DND-41 (cell line): ENCODE data around the gene HPCAL1.

Source experiments
- ATAC-seq: fragments of 200-7000 bp; cut with Tn5 transposase; 3 replicates; pipeline ENCODE4 v1.9.1; 2021; ENCODE audit warnings: low read depth; ENCODE audit not compliant: insufficient read depth
- DNase-seq: peaks from one replicate; pipeline ENCODE4 v3.0.0-alpha.2; 2020
- H2AFZ ChIP-seq: 2 replicates; pipeline ENCODE4 v1.6.0; 2012; ENCODE audit warnings: low read depth, low read length
- H3K27ac ChIP-seq: 2 replicates; pipeline ENCODE4 v1.5.1; 2012; ENCODE audit warnings: low read length, inconsistent platforms
- H3K27me3 ChIP-seq: fragments of 200-600 bp; sonication (generic); 2 replicates; pipeline ENCODE4 v1.6.0; 2012; ENCODE audit warnings: low read length, mild to moderate bottlenecking, inconsistent platforms; ENCODE audit not compliant: insufficient read depth, poor library complexity
- H3K36me3 ChIP-seq: 2 replicates; pipeline ENCODE4 v1.5.1; 2012; ENCODE audit warnings: low read length, inconsistent platforms; ENCODE audit not compliant: insufficient read depth
- H3K4me1 ChIP-seq: 2 replicates; pipeline ENCODE4 v1.5.1; 2012; ENCODE audit warnings: mild to moderate bottlenecking, low read length; ENCODE audit not compliant: insufficient read depth
- H3K4me2 ChIP-seq: 2 replicates; pipeline ENCODE4 v1.6.0; 2012; ENCODE audit warnings: mild to moderate bottlenecking, moderate library complexity, low read length, inconsistent platforms; ENCODE audit not compliant: insufficient read depth
- H3K4me3 ChIP-seq, 2 experiments: fragments of 200-600 bp in 1 of 2; shearing (Covaris generic) in 1 of 2; 2 replicates each; pipeline ENCODE4 v1.5.1; 2012 to 2016; ENCODE audit warnings: inconsistent platforms in 2 of 2, low read length in 2 of 2, mild to moderate bottlenecking in 2 of 2, low read depth in 1 of 2, moderate library complexity in 1 of 2
- H3K79me2 ChIP-seq: 2 replicates; pipeline ENCODE4 v1.6.0; 2012; ENCODE audit warnings: low read length, inconsistent platforms; ENCODE audit not compliant: insufficient read depth
- H3K9ac ChIP-seq: 2 replicates; pipeline ENCODE4 v1.6.0; 2012; ENCODE audit warnings: low read depth, mild to moderate bottlenecking, inconsistent platforms, low read length, moderate library complexity
- H3K9me3 ChIP-seq: 2 replicates; pipeline ENCODE4 v1.5.1; 2012; ENCODE audit warnings: low read length, moderate library complexity, mild to moderate bottlenecking, inconsistent platforms; ENCODE audit not compliant: insufficient read depth, severe bottlenecking
- H4K20me1 ChIP-seq: 2 replicates; pipeline ENCODE4 v1.6.0; 2012; ENCODE audit warnings: low read length; ENCODE audit not compliant: insufficient read depth
- EZH2 ChIP-seq: IDR thresholded peaks from 3 replicates; pipeline ENCODE4 v1.6.1; 2012; ENCODE audit warnings: borderline replicate concordance, low read depth, mild to moderate bottlenecking, moderate library complexity, low read length, inconsistent platforms; ENCODE audit not compliant: severe bottlenecking
- TF ChIP-seq, protein P1 (sequence below): IDR thresholded peaks from 2 replicates; pipeline ENCODE4 v1.5.1; 2012; ENCODE audit warnings: borderline replicate concordance, low read length, moderate library complexity, mild to moderate bottlenecking; ENCODE audit not compliant: poor library complexity, severe bottlenecking; ENCODE audit errors: extremely low read depth

The HPCAL1 gene

DNA sequence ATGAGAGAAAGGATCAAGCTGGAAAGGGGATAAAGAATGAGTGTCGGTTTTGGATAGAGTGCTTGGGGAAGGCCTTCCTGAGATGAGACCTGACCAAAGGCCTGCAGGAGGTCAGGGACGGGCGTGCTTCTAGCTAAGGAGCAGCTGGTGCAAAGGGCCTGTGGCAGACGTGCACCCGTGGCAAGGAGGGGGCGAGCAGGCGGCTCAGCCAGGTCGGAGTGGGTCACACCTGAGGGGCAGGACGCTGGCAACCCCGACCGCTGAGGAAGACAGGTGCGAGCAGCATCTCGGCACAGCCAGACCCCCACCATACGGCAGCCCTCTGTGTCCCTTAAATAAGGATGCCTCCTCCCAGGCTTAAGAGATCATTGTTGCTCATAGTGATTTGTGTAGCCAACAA is 97.3 kb downstream of the HPCAL1 start:
- Histone ChIP-seq H3K4me1 (no peaks in the 10 kb centered on the region), H3K4me2 (no peak overlapping the region), H3K27me3 (no peaks in the 10 kb centered on the region), H3K9me3 (no peaks in the 10 kb centered on the region), H3K79me2 (no peaks in the 10 kb centered on the region), H3K9ac (no peak overlapping the region), H3K36me3 (no peaks in the 10 kb centered on the region), H4K20me1 (peaks cover 9% of the 10 kb centered on the region; the same call in 1 of the 2 replicates), H2AFZ (no peak overlapping the region), H3K4me3 (no peak overlapping the region), H3K27ac (no peak overlapping the region)
- TF ChIP-seq, protein P1, sequence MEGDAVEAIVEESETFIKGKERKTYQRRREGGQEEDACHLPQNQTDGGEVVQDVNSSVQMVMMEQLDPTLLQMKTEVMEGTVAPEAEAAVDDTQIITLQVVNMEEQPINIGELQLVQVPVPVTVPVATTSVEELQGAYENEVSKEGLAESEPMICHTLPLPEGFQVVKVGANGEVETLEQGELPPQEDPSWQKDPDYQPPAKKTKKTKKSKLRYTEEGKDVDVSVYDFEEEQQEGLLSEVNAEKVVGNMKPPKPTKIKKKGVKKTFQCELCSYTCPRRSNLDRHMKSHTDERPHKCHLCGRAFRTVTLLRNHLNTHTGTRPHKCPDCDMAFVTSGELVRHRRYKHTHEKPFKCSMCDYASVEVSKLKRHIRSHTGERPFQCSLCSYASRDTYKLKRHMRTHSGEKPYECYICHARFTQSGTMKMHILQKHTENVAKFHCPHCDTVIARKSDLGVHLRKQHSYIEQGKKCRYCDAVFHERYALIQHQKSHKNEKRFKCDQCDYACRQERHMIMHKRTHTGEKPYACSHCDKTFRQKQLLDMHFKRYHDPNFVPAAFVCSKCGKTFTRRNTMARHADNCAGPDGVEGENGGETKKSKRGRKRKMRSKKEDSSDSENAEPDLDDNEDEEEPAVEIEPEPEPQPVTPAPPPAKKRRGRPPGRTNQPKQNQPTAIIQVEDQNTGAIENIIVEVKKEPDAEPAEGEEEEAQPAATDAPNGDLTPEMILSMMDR = no peak
- TF ChIP-seq EZH2 = no peak
- DNase-seq (no peak), ATAC-seq (no peak)

DNA sequence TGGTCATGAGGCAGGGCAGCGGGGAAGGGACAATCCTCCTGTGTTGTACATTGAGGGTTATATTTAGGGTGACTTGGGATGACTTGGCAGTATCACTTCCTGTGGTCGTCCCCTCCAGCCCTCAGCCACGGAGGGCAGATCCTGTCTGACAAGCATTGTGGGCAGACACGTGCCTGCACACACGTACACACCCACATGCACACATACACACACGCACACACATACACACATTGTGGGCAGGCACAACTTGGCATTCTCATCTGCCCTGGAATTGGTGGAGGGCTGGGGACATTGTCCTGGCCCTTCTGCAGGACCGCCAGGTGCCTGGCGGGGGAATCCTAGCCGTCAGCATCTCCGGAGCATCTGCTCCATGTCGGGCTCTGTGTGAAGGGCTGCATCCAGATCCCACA is 97.9 kb downstream of the HPCAL1 start:
- no peak overlapping the region for H3K4me2 ChIP-seq
- no peak overlapping the region for H3K9ac ChIP-seq
- no peaks in the 10 kb centered on the region for H3K4me1 ChIP-seq
- no peaks in the 10 kb centered on the region for H3K79me2 ChIP-seq
- peaks cover 9% of the 10 kb centered on the region; the same call in 1 of the 2 replicates for H4K20me1 ChIP-seq
- no peaks in the 10 kb centered on the region for H3K36me3 ChIP-seq
- H3K27me3 ChIP-seq = no peaks in the 10 kb centered on the region
- ATAC-seq (no peak), DNase-seq (no peak)
- no peak overlapping the region for H2AFZ ChIP-seq
- H3K9me3 ChIP-seq = no peaks in the 10 kb centered on the region
- H3K27ac ChIP-seq = no peak overlapping the region
- TF ChIP-seq, protein P1 = no peak
- TF ChIP-seq EZH2 = no peak
- H3K4me3 ChIP-seq = no peak overlapping the region

DNA sequence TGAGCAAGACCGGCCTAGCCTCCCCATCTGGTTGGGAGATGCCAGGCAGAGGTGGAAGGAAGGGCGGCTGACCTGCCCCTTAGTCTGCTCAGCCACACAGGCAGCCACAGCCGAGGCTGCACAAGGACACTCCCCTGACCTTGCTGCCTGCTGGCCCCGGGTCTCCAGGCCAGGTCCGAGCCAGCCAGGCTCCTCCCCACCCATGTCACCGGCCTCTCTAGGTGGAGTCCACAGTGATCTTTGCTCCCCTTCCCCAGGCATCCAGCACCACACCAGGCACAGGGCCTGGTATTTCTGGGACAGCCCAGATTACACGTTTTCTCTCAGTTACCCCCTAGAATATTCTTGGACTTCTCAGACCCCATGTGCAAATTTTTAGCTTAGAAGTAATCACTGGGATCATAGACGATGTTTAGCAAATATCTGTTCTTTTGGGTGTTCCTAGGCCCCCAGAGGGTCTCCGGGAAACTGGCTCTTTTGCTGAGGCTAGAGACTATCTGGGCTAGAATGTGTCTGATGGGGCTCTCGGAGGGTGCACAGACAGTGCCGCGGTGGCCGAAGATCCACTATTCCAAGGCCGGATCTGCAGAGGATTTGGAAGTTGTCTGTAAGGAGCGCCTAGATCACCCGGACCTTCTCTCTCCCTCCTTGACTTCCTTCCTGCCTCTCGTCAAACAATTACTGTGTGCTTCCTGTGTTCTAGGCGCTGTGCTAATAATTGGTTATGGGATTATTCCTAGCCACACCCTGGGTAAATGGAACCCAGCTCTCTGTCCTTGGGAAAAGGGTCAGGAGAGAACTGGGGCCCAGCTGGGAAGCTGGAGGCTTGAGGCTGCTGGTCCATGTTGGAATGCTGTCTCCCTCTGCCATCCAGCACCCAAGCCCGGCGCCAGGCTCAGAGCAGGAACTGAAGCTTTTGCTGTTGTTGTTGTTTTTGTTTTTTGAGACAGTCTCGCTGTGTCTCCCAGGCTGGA is 98.6 kb downstream of the HPCAL1 start:
- Histone ChIP-seq H3K9me3 (no peaks in the 10 kb centered on the region), H2AFZ (no peak overlapping the region), H3K27me3 (no peaks in the 10 kb centered on the region), H3K4me2 (no peak overlapping the region), H3K4me1 (no peaks in the 10 kb centered on the region), H3K27ac (no peak overlapping the region), H3K9ac (no peak overlapping the region), H3K36me3 (no peaks in the 10 kb centered on the region), H3K79me2 (no peaks in the 10 kb centered on the region), H4K20me1 (peaks cover 2% of the 10 kb centered on the region; the same call in 1 of the 2 replicates), H3K4me3 (no peak overlapping the region)
- TF ChIP-seq, protein P1 = no peak
- no peak for TF ChIP-seq EZH2
- no peak for DNase-seq
- no peak for ATAC-seq
